Motor neuron (in vitro differentiated cells): ENCODE data around the gene MRPS18A. TPM values are rescaled to one million over a fixed set of nuclear protein-coding genes. Genes with fewer than 3 reads are reported as not detected.

Experiments used
- ATAC-seq, 8 experiments: fragments of 200-7000 bp; cut with Tn5 transposase; replicated peaks in 6 of 8; 2 replicates each; pipeline ENCODE4 v1.8.0; 2021; ENCODE audit warnings: mild to moderate bottlenecking in 8 of 8, moderate library complexity in 8 of 8
- H3K27ac ChIP-seq, 2 donors: fragments of 250-450 bp; sonication (Bioruptor Pico); 2 replicates each; pipeline ENCODE4 v1.9.0; 2021; ENCODE audit warnings: antibody characterized with exemption in 2 of 2, mild to moderate bottlenecking in 2 of 2, moderate library complexity in 1 of 2
- H3K4me1 ChIP-seq, 2 donors: fragments of 250-450 bp; sonication (Bioruptor Pico); replicated peaks in 1 of 2; 2 replicates each; pipeline ENCODE4 v1.6.1; 2021; ENCODE audit warnings: antibody characterized with exemption in 2 of 2, mild to moderate bottlenecking in 2 of 2, moderate library complexity in 1 of 2
- H3K4me3 ChIP-seq, 5 donors: fragments of 250-450 bp; sonication (Bioruptor Pico); 2 replicates each; pipeline ENCODE4 v1.9.0; 2021; ENCODE audit warnings: antibody characterized with exemption in 5 of 5, mild to moderate bottlenecking in 5 of 5, moderate library complexity in 4 of 5
- WGBS, 10 experiments: fragments of 450-650 bp; shearing (Covaris generic); methylation state at CpG; one replicate each; pipeline ENCODE4 v1.0.0; 2022; 5-methylcytosine and 5-hydroxymethylcytosine counted together
- in situ Hi-C, 9 experiments: fragments of 400-800 bp; cut with MboI; loops; one replicate each; pipeline ENCODE4 v1.15.0; 2021; ENCODE audit warnings: low sequenced_read_pairs in 9 of 9, low pct_unique_long_range_greater_than_20kb in 2 of 9; ENCODE audit not compliant: unreplicated experiment in 9 of 9
- total RNA-seq, 8 experiments: library from RNA; unstranded; fragments of 300-600 nt; gene quantifications; 2 replicates each; pipeline versions ENCODE4 v1.2.3 to v1.2.4, GENCODE V29; 2022

Gene MRPS18A
- total RNA-seq, 8 experiments from 2014 or later: 28.8 to 98.9 (median 56.5) TPM

GRCh38 chr6:43714311-43715055 is 26.9 kb upstream of the MRPS18A start:
- no peak overlapping the region for H3K27ac ChIP-seq
- peak; percentile 34 to 90 (median 80) for ATAC-seq
- 27 to 100% (median 75%) methylated on average over 1 to 3 of the region's 9 CpGs; no CpG with 5 or more reads in 5 of the 10 experiments for WGBS, 10 experiments
- H3K4me1 ChIP-seq: peaks cover 6 to 14% of the 10 kb centered on the region in 2 donors
- in situ Hi-C loops: no loop called here
- H3K4me3 ChIP-seq: no peak overlapping the region

GRCh38 chr6:43713643-43714310 is 26.2 kb upstream of the MRPS18A start:
- peaks cover 6 to 14% of the 10 kb centered on the region in 2 donors for H3K4me1 ChIP-seq
- no peak for ATAC-seq
- 0 to 100% (median 89%) methylated on average over 1 to 13 of the region's 13 CpGs; no CpG with 5 or more reads in 1 of the 10 experiments for WGBS, 10 experiments
- H3K27ac ChIP-seq: no peak overlapping the region
- in situ Hi-C loops: no loop called here
- no peak overlapping the region for H3K4me3 ChIP-seq

- ATAC-seq: no peak
- Histone ChIP-seq H3K4me3 (no peak overlapping the region), H3K27ac (no peak overlapping the region), H3K4me1 (peaks cover 6 to 14% of the 10 kb centered on the region in 2 donors)
- 30 to 100% (median 85%) methylated on average over 1 to 5 of the region's 6 CpGs; no CpG with 5 or more reads in 2 of the 10 experiments for WGBS, 10 experiments
- in situ Hi-C loops: no loop called here
Observed at GRCh38 chr6:43712579-43712978, 25.0 kb upstream of the MRPS18A start.

GRCh38 chr6:43710576-43710975 is 23.0 kb upstream of the MRPS18A start:
- ATAC-seq: no peak
- H3K4me1 ChIP-seq: peaks cover 6 to 15% of the 10 kb centered on the region in 2 donors
- H3K27ac ChIP-seq: no peak overlapping the region
- H3K4me3 ChIP-seq: no peak overlapping the region
- 22 to 100% (median 90%) methylated on average over 1 to 4 of the region's 4 CpGs; no CpG with 5 or more reads in 1 of the 10 experiments for WGBS, 10 experiments
- in situ Hi-C loops: no loop called here

- 60 to 100% (median 77%) methylated on average over 1 to 5 of the region's 7 CpGs; no CpG with 5 or more reads in 1 of the 10 experiments for WGBS, 10 experiments
- Histone ChIP-seq H3K4me3 (no peak overlapping the region), H3K27ac (no peak overlapping the region), H3K4me1 (peaks cover 6 to 17% of the 10 kb centered on the region in 2 donors)
- in situ Hi-C loops: no loop called here
- no peak for ATAC-seq
Observed at GRCh38 chr6:43709654-43710303, 22.2 kb upstream of the MRPS18A start.

GRCh38 chr6:43708860-43709653 is 21.5 kb upstream of the MRPS18A start:
- no peak overlapping the region for H3K4me3 ChIP-seq
- in situ Hi-C loops: no loop called here
- no peak overlapping the region for H3K27ac ChIP-seq
- 0 to 100% (median 80%) methylated on average over 1 to 4 of the region's 5 CpGs; no CpG with 5 or more reads in 1 of the 10 experiments for WGBS, 10 experiments
- H3K4me1 ChIP-seq: peaks cover 0 to 11% of the 10 kb centered on the region in 2 donors
- ATAC-seq: peak in 3 of 8 experiments; percentile 18 to 84 (median 83)

GRCh38 chr6:43707767-43708166 is 20.2 kb upstream of the MRPS18A start:
- Histone ChIP-seq H3K4me1 (peaks cover 6 to 14% of the 10 kb centered on the region in 2 donors), H3K4me3 (no peak overlapping the region), H3K27ac (no peak overlapping the region)
- 17 to 57% (median 17%) methylated on average over 1 of the region's 1 CpG; no CpG with 5 or more reads in 7 of the 10 experiments for WGBS, 10 experiments
- in situ Hi-C loops: no loop called here
- no peak for ATAC-seq

GRCh38 chr6:43707269-43707668 is 19.7 kb upstream of the MRPS18A start:
- ATAC-seq: no peak
- no peak overlapping the region for H3K27ac ChIP-seq
- peaks cover 11 to 19% of the 10 kb centered on the region in 2 donors for H3K4me1 ChIP-seq
- no peak overlapping the region for H3K4me3 ChIP-seq
- in situ Hi-C loops: no loop called here
- 69 to 100% (median 88%) methylated on average over 1 to 5 of the region's 7 CpGs; no CpG with 5 or more reads in 5 of the 10 experiments for WGBS, 10 experiments

- H3K27ac ChIP-seq: no peak overlapping the region
- in situ Hi-C loops: no loop called here
Observed at GRCh38 chr6:43706788-43707187, 19.2 kb upstream of the MRPS18A start.

GRCh38 chr6:43705996-43706395 is 18.4 kb upstream of the MRPS18A start:
- 0 to 78% (median 53%) methylated on average over 1 to 3 of the region's 3 CpGs; no CpG with 5 or more reads in 1 of the 10 experiments for WGBS, 10 experiments
- no peak overlapping the region for H3K4me3 ChIP-seq
- peaks cover 17 to 30% of the 10 kb centered on the region in 2 donors for H3K4me1 ChIP-seq
- in situ Hi-C loops: no loop called here
- H3K27ac ChIP-seq: no peak overlapping the region
- ATAC-seq: peak in 3 of 8 experiments; percentile 2 to 7 (median 3)

More at GRCh38 chr6:43706788-43707187, 19.2 kb upstream of the MRPS18A start:
- peaks cover 16 to 24% of the 10 kb centered on the region in 2 donors for H3K4me1 ChIP-seq
- ATAC-seq: no peak
- 40 to 100% (median 93%) methylated on average over 1 to 8 of the region's 8 CpGs; no CpG with 5 or more reads in 3 of the 10 experiments for WGBS, 10 experiments
- no peak overlapping the region for H3K4me3 ChIP-seq

GRCh38 chr6:43703512-43704429 is 16.2 kb upstream of the MRPS18A start:
- in situ Hi-C loops: no loop called here
- Histone ChIP-seq H3K27ac (no peak overlapping the region), H3K4me3 (no peak overlapping the region), H3K4me1 (peaks cover 28 to 46% of the 10 kb centered on the region in 2 donors)
- no peak for ATAC-seq
- whole genome bisulfite sequencing, 10 experiments: 67 to 100% (median 91%) methylated on average over 1 to 6 of the region's 8 CpGs
